GM23338 (cell line): Measurements from ENCODE around the gene KCTD17. TPM values are rescaled to one million over a fixed set of nuclear protein-coding genes. Genes with fewer than 3 reads are reported as not detected.

Experiments used
- ATAC-seq: fragments of 200-7000 bp; cut with Tn5 transposase; 3 replicates; pipeline ENCODE4 v1.9.1; 2020
- DNase-seq: peaks from one replicate; pipeline ENCODE4 v3.0.0-alpha.2; 2015; ENCODE audit warnings: low spot score
- H2AFZ ChIP-seq: fragments of 200-600 bp; sonication (generic); 2 replicates; pipeline ENCODE4 v1.8.0; 2016; ENCODE audit warnings: antibody characterized with exemption, mild to moderate bottlenecking, moderate library complexity
- H3F3A ChIP-seq: fragments of 200-600 bp; sonication (generic); replicated peaks from 2 replicates; pipeline ENCODE4 v1.8.0; 2017; ENCODE audit warnings: antibody characterized with exemption, mixed run types, low read depth
- H3K27ac ChIP-seq: fragments of 200-600 bp; sonication (generic); 2 replicates; pipeline ENCODE4 v1.6.1; 2016; ENCODE audit warnings: low read depth
- H3K27me3 ChIP-seq: fragments of 200-600 bp; sonication (generic); 2 replicates; pipeline ENCODE4 v1.8.0; 2016; ENCODE audit warnings: mild to moderate bottlenecking, mixed run types, moderate library complexity; ENCODE audit not compliant: insufficient read depth
- H3K36me3 ChIP-seq: fragments of 200-600 bp; sonication (generic); 2 replicates; pipeline ENCODE4 v1.8.0; 2016; ENCODE audit warnings: mild to moderate bottlenecking; ENCODE audit not compliant: insufficient read depth
- H3K4me1 ChIP-seq: fragments of 200-600 bp; sonication (generic); 2 replicates; pipeline ENCODE4 v1.8.0; 2016; ENCODE audit warnings: mild to moderate bottlenecking, moderate library complexity; ENCODE audit not compliant: insufficient read depth
- H3K4me2 ChIP-seq: fragments of 200-600 bp; sonication (generic); 2 replicates; pipeline ENCODE4 v1.7.1; 2017; ENCODE audit warnings: mixed run types
- H3K4me3 ChIP-seq: fragments of 200-600 bp; sonication (generic); 2 replicates; pipeline ENCODE4 v1.6.1; 2016; ENCODE audit warnings: mixed run types
- H3K79me2 ChIP-seq: fragments of 200-600 bp; sonication (generic); replicated peaks from 2 replicates; pipeline ENCODE4 v1.8.0; 2017; ENCODE audit warnings: mild to moderate bottlenecking; ENCODE audit not compliant: insufficient read depth
- H3K9me2 ChIP-seq: fragments of 200-600 bp; sonication (generic); 2 replicates; pipeline ENCODE4 v1.8.0; 2017; ENCODE audit not compliant: insufficient read depth
- H4K20me1 ChIP-seq: fragments of 200-600 bp; sonication (generic); replicated peaks from 2 replicates; pipeline ENCODE4 v1.8.0; 2017; ENCODE audit warnings: mild to moderate bottlenecking; ENCODE audit not compliant: insufficient read depth
- H3K27ac Mint-ChIP-seq: 2 replicates; pipeline ENCODE4 v1.8.0; 2020; ENCODE audit warnings: inconsistent platforms, mild to moderate bottlenecking, moderate library complexity, mixed read lengths
- H3K27me3 Mint-ChIP-seq: 3 replicates; pipeline ENCODE4 v1.8.0; 2022; ENCODE audit warnings: low read depth, mild to moderate bottlenecking, moderate library complexity, mixed read lengths, inconsistent platforms; ENCODE audit not compliant: insufficient read depth, poor library complexity
- H3K36me3 Mint-ChIP-seq: 3 replicates; pipeline ENCODE4 v1.8.0; 2021; ENCODE audit warnings: low read depth, mild to moderate bottlenecking, inconsistent platforms, moderate library complexity, mixed read lengths
- H3K4me1 Mint-ChIP-seq: 3 replicates; pipeline ENCODE4 v1.8.0; 2020; ENCODE audit warnings: mild to moderate bottlenecking, inconsistent platforms, mixed read lengths
- H3K4me3 Mint-ChIP-seq: 3 replicates; pipeline ENCODE4 v1.8.0; 2021; ENCODE audit warnings: moderate library complexity, mild to moderate bottlenecking, inconsistent platforms, mixed read lengths
- H3K9me3 Mint-ChIP-seq: 3 replicates; pipeline ENCODE4 v1.8.0; 2020; ENCODE audit warnings: moderate library complexity, mild to moderate bottlenecking, inconsistent platforms, mixed read lengths
- CREB1 ChIP-seq: fragments of 250-450 bp; sonication (Bioruptor Pico); IDR thresholded peaks from 2 replicates; pipeline ENCODE4 v1.5.0; 2020; ENCODE audit warnings: low read depth, mild to moderate bottlenecking, moderate library complexity
- CTCF ChIP-seq, 2 experiments: fragments of 200-600 bp in 1 of 2; sonication (generic) in 1 of 2; conservative IDR thresholded peaks; 2 replicates each; pipeline versions ENCODE4 v1.5.1 to v1.6.1; 2016 to 2017; ENCODE audit warnings: antibody characterized with exemption in 2 of 2, low read depth in 2 of 2, mild to moderate bottlenecking in 2 of 2, moderate library complexity in 1 of 2
- JUNB ChIP-seq: IDR thresholded peaks from one replicate; pipeline ENCODE4 v1.6.1; 2016; ENCODE audit warnings: antibody characterized with exemption; ENCODE audit not compliant: unreplicated experiment
- STAT1 ChIP-seq: IDR thresholded peaks from one replicate; pipeline ENCODE4 v1.6.1; 2016; ENCODE audit warnings: antibody characterized with exemption; ENCODE audit not compliant: unreplicated experiment
- ZNF114 ChIP-seq: fragments of 250-450 bp; sonication (Bioruptor Pico); IDR thresholded peaks from 2 replicates; pipeline ENCODE4 v1.5.0; 2020; ENCODE audit warnings: mild to moderate bottlenecking, moderate library complexity
- ZNF462 ChIP-seq: fragments of 250-450 bp; sonication (Bioruptor Pico); IDR thresholded peaks from 2 replicates; pipeline ENCODE4 v1.5.0; 2020; ENCODE audit warnings: mild to moderate bottlenecking, moderate library complexity
- polyA plus RNA-seq: library from polyadenylated mRNA; unstranded; fragments of >200 nt; fragmentation: Nextera tagmentation; extraction: Ambion mirVana; gene quantifications from 2 replicates; pipeline ENCODE4 v1.2.1, GENCODE V29; 2016
- total RNA-seq: library from RNA; depleted of rRNA; stranded (reverse); fragments of >200 nt; shearing (Covaris generic); gene quantifications from 2 replicates; pipeline ENCODE4 v1.2.3, GENCODE V29; 2014

Gene KCTD17
- total and polyA plus RNA-seq, 2 experiments from 2014 or later, result 25.1 to 35.0 TPM

GRCh38 chr22:37067428-37067827 lies 15.9 kb downstream of the KCTD17 start:
- DNase-seq (no peak), ATAC-seq (no peak)
- no peaks in the 10 kb centered on the region for H3K36me3 ChIP-seq
- H3K27me3 ChIP-seq, result peaks cover 52% of the 10 kb centered on the region
- no peak overlapping the region for H3K4me2 ChIP-seq
- no peaks in the 10 kb centered on the region for H4K20me1 ChIP-seq
- no peaks in the 10 kb centered on the region for H3K79me2 ChIP-seq
- Mint-ChIP-seq H3K4me1 (peaks cover 28% of the 10 kb centered on the region), H3K9me3 (no peaks in the 10 kb centered on the region; the same call in 2 of the 3 replicates), H3K36me3 (peaks cover 2% of the 10 kb centered on the region; the same call in 2 of the 3 replicates), H3K4me3 (no peak overlapping the region), H3K27ac (no peak overlapping the region), H3K27me3 (peaks cover 43% of the 10 kb centered on the region)
- no peak overlapping the region for H3K4me3 ChIP-seq
- no peak overlapping the region for H3K27ac ChIP-seq
- no peak overlapping the region for H2AFZ ChIP-seq
- H3F3A ChIP-seq, result no peaks in the 10 kb centered on the region
- H3K4me1 ChIP-seq, result peaks cover 14% of the 10 kb centered on the region
- no peak for TF ChIP-seq JUNB
- no peak for TF ChIP-seq ZNF114 (CRISPR knock-in tag)
- no peak for TF ChIP-seq CREB1 (CRISPR knock-in tag)
- TF ChIP-seq CTCF (conservative IDR thresholded peaks at IDR 0.05; ENCODE audit: low read depth in 2 of 2), result no peak
- TF ChIP-seq STAT1, result no peak
- no peak for TF ChIP-seq ZNF462 (CRISPR knock-in tag)
- 0 out of 2 replicates have a peak, but pooled peaks cover 8% of the 10 kb centered on the region for H3K9me2 ChIP-seq
